Measurements from ENCODE around the gene LYST. TPM values are rescaled to one million over a fixed set of nuclear protein-coding genes. Genes with fewer than 3 reads are reported as not detected.

The LYST gene
- total RNA-seq, 4 donors from 2014 or later, result 46.8 to 68.4 (median 47.8) TPM

DNA sequence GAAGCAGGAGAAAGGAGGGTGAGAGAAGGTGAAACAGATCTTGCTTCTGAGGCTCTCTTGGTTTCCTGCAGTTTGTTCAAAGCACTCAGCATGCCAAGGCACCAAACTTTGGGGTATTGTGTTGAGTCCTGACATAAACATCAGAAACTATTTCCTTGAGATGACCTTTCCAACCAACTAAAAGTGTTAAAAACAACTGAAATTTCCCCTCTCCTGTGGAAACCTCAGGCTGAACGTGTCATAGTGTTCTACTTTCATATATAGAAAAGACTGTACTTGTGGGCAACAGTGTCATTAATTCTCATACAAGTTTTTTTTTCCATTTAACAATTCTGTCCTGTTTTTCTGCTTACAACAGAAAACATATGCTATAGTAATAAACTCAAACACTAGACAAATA is 6.3 kb upstream of the LYST start:
- TF ChIP-seq, protein P1, sequence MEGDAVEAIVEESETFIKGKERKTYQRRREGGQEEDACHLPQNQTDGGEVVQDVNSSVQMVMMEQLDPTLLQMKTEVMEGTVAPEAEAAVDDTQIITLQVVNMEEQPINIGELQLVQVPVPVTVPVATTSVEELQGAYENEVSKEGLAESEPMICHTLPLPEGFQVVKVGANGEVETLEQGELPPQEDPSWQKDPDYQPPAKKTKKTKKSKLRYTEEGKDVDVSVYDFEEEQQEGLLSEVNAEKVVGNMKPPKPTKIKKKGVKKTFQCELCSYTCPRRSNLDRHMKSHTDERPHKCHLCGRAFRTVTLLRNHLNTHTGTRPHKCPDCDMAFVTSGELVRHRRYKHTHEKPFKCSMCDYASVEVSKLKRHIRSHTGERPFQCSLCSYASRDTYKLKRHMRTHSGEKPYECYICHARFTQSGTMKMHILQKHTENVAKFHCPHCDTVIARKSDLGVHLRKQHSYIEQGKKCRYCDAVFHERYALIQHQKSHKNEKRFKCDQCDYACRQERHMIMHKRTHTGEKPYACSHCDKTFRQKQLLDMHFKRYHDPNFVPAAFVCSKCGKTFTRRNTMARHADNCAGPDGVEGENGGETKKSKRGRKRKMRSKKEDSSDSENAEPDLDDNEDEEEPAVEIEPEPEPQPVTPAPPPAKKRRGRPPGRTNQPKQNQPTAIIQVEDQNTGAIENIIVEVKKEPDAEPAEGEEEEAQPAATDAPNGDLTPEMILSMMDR (IDR thresholded peaks at IDR 0.05), result no peak
- no peak for TF ChIP-seq POLR2A (IDR thresholded peaks at IDR 0.05)
- Histone ChIP-seq H3K27me3 (no peaks in the 10 kb centered on the region), H3K36me3 (no peaks in the 10 kb centered on the region), H3K9me3 (no peaks in the 10 kb centered on the region), H3K4me1 (peaks cover 0 to 1% of the 10 kb centered on the region in 2 donors), H3K27ac (no peak overlapping the region), H3K4me3 (replicated peaks in 1 of 3) (no peak overlapping the region)
- DNase-seq, result no peak
- intact Hi-C loops (cut with DNase I), result no loop called here
- 77 to 79% methylated on average over 1 of the region's 1 CpG for WGBS, 2 donors

DNA sequence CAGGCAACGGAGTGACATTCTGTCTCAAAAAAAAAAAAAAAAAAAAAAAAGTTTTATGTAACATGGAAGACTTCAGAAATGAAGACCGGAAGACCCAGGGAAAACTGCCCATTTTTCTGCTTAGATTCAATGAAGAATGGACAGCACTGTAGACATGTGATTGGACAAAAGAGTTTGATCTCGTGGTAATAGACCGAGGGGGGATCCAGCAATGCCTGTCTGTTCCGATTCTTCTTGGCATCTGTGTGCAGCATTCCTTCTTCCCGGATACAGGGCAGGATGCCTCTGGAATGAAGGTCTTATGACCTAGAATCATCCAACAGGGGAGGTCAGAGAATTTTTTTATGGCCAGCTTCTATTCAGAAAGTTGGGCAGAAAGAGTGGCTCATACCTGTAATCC is 5.6 kb upstream of the LYST start:
- no peaks in the 10 kb centered on the region for H3K36me3 ChIP-seq
- no peak overlapping the region for H3K4me3 ChIP-seq (replicated peaks in 1 of 3)
- no peaks in the 10 kb centered on the region for H3K27me3 ChIP-seq
- TF ChIP-seq POLR2A (IDR thresholded peaks at IDR 0.05), result no peak
- TF ChIP-seq, protein P1 (IDR thresholded peaks at IDR 0.05), result no peak
- H3K27ac ChIP-seq, result no peak overlapping the region
- intact Hi-C loops (cut with DNase I), result no loop called here
- no peak for DNase-seq
- WGBS, 2 donors, result 85 to 87% methylated on average over 6 of the region's 6 CpGs
- no peaks in the 10 kb centered on the region for H3K9me3 ChIP-seq
- H3K4me1 ChIP-seq, result peaks cover 6 to 7% of the 10 kb centered on the region in 2 donors

DNA sequence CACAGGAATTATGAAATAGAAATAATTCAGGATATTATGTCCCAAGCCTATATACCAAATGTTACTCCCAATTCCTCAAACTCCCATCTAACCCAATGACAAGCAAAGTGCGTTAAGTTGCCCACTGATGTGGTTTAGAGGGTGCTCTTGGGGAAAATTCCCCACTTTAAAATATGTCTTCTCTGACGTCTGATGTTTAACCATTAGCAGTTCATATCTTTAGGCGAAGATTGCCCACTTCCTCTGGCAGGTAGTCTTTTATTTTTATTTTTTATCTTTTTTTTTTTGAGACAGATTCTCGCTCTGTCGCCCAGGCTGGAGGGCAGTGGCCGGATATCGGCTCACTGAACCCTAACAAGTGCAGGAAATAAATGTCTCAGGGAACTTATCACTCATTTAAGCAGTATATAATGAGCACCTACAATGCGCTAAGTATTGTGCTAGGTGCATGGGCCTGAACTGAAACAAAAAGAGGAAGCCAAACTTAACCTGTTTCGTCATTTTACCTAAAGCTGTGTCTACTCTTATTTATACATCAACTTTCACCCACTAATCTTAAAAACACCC is 1.3 kb upstream of the LYST start:
- no peaks in the 10 kb centered on the region for H3K36me3 ChIP-seq
- H3K9me3 ChIP-seq, result no peaks in the 10 kb centered on the region
- TF ChIP-seq, protein P1 (IDR thresholded peaks at IDR 0.05), result no peak
- TF ChIP-seq POLR2A (IDR thresholded peaks at IDR 0.05), result no peak
- H3K4me1 ChIP-seq, result peaks cover 13 to 19% of the 10 kb centered on the region in 2 donors
- peak overlapping the region; percentile 56 to 97 (median 97) for H3K27ac ChIP-seq
- intact Hi-C loops (cut with DNase I), result no loop called here
- H3K4me3 ChIP-seq (replicated peaks in 1 of 3), result no peak overlapping the region
- 58 to 59% methylated on average over 9 of the region's 9 CpGs for WGBS, 2 donors
- H3K27me3 ChIP-seq, result no peaks in the 10 kb centered on the region
- DNase-seq, result no peak

DNA sequence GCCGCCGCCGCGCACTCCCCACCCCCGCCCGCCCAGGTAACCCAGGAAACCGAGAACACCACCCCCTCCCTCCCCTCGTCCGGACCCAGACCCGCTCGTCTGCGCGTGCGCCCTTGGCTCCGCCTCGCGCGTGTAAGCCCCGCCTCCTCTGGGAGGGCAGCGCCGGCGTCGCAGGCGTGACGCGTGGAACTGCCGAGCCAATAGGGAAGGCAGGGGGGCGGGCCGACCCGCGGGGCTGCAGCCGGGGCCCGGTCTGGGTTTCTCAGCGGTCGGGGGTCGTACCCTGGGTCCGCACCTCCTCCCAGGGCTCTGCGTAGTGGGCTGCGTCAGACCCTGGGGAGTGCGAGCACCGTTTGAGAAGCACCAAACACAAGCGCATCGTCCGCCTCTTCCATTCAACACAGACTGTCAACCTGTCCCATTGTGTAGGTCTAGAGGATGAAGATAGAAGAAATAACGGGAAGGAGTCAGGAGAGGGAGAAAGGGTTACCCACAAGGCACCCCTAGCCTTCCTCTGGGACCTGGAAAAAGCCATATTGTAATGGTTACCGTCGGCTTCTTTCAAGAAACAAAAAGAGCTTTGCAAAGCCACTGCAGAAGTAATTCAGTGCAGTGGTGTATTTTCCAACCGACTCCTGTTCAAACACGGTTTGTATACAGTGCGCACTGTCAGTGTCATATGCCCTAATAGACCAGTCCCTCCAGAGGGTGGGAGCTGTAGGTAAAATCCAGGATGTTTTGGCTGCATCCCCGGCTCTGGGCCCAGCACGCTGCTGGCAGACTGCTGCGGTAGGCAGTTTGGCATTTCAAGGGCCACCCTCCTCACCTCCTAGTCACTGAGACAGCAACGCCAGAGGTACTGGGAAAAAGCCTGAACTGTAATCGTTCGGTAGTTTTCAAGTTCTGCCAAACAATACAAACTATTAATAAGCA is 473 bp upstream of the LYST start:
- intact Hi-C loops (cut with DNase I), result no loop called here
- no peaks in the 10 kb centered on the region for H3K36me3 ChIP-seq
- peaks cover 13 to 19% of the 10 kb centered on the region in 2 donors for H3K4me1 ChIP-seq
- no peaks in the 10 kb centered on the region for H3K9me3 ChIP-seq
- TF ChIP-seq, protein P1 (IDR thresholded peaks at IDR 0.05), result no peak
- peak; percentile 30 to 90 for TF ChIP-seq POLR2A (IDR thresholded peaks at IDR 0.05)
- peak; percentile 94 to 97 for DNase-seq
- H3K27me3 ChIP-seq, result no peaks in the 10 kb centered on the region
- 1 to 2% methylated on average over 21 of the region's 56 CpGs for WGBS, 2 donors
- peak overlapping the region; percentile 94 to 97 (median 97) for H3K27ac ChIP-seq
- peak overlapping the region; percentile 30 to 71 (median 66) for H3K4me3 ChIP-seq (replicated peaks in 1 of 3)
